Fibroblast of lung (primary cell): ENCODE data around the gene ARHGAP36. TPM values are rescaled to one million over a fixed set of nuclear protein-coding genes. Genes with fewer than 3 reads are reported as not detected.

ENCODE experiments used
- DNase-seq, 2 donors: peaks; one replicate each; pipeline versions ENCODE4 v3.0.0 to v3.0.0-alpha.2; 2010; ENCODE audit warnings: low read depth in 2 of 2
- H2AFZ ChIP-seq: 2 replicates; pipeline ENCODE4 v1.5.1; 2012; ENCODE audit warnings: low read length, control low read depth, inconsistent platforms
- H3K27ac ChIP-seq: 2 replicates; pipeline ENCODE4 v1.5.1; 2011; ENCODE audit warnings: low read length, control low read depth; ENCODE audit not compliant: insufficient read depth
- H3K27me3 ChIP-seq: 2 replicates; pipeline ENCODE4 v1.5.1; 2011; ENCODE audit warnings: mild to moderate bottlenecking, low read length; ENCODE audit not compliant: control insufficient read depth, insufficient read depth
- H3K36me3 ChIP-seq: 2 replicates; pipeline ENCODE4 v1.5.1; 2011; ENCODE audit warnings: low read length; ENCODE audit not compliant: control insufficient read depth, insufficient read depth
- H3K4me1 ChIP-seq: 2 replicates; pipeline ENCODE4 v1.5.1; 2011; ENCODE audit warnings: low read length; ENCODE audit not compliant: control insufficient read depth, insufficient read depth; ENCODE audit errors: extremely low read depth
- H3K4me2 ChIP-seq: 2 replicates; pipeline ENCODE4 v1.5.1; 2011; ENCODE audit warnings: low read length, control low read depth; ENCODE audit not compliant: insufficient read depth; ENCODE audit errors: extremely low read depth
- H3K4me3 ChIP-seq, 4 experiments: fragments of 200-600 bp in 1 of 4; sonication (generic) in 1 of 4; replicated peaks in 1 of 4; 2 replicates each; pipeline ENCODE4 v1.5.1; 2011 to 2016; ENCODE audit warnings: low read length in 4 of 4, low read depth in 3 of 4, mild to moderate bottlenecking in 3 of 4, control low read depth in 2 of 4, inconsistent platforms in 1 of 4, mixed read lengths in 1 of 4; ENCODE audit not compliant: insufficient read depth in 1 of 4; ENCODE audit errors: control extremely low read depth in 1 of 4
- H3K79me2 ChIP-seq: 2 replicates; pipeline ENCODE4 v1.5.1; 2012; ENCODE audit warnings: mild to moderate bottlenecking, low read length, inconsistent platforms; ENCODE audit not compliant: control insufficient read depth, insufficient read depth
- H3K9ac ChIP-seq: 2 replicates; pipeline ENCODE4 v1.5.1; 2011; ENCODE audit warnings: mild to moderate bottlenecking, low read length, control low read depth; ENCODE audit not compliant: insufficient read depth
- H3K9me3 ChIP-seq: 2 replicates; pipeline ENCODE4 v1.5.1; 2012; ENCODE audit warnings: low read depth, low read length; ENCODE audit not compliant: control insufficient read depth, insufficient read depth
- H4K20me1 ChIP-seq: 2 replicates; pipeline ENCODE4 v1.5.1; 2011; ENCODE audit warnings: low read length; ENCODE audit not compliant: control insufficient read depth, insufficient read depth; ENCODE audit errors: extremely low read depth
- CTCF ChIP-seq, 2 donors: IDR thresholded peaks in 1 of 2; conservative IDR thresholded peaks in 1 of 2; 1 replicate in 1 of 2; 2 replicates in 1 of 2; pipeline ENCODE4 v1.5.1; 2011 to 2012; ENCODE audit warnings: low read length in 2 of 2, control low read depth in 1 of 2, inconsistent platforms in 1 of 2, low read depth in 1 of 2, mild to moderate bottlenecking in 1 of 2
- EZH2 ChIP-seq: IDR thresholded peaks from 2 replicates; pipeline ENCODE4 v1.5.1; 2012; ENCODE audit warnings: low read length, control low read depth, mild to moderate bottlenecking; ENCODE audit errors: missing control alignments
- polyA minus RNA-seq: library from RNA; depleted of rRNA, polyadenylated mRNA; stranded (reverse); fragments of >200 nt; gene quantifications from 2 replicates; pipeline ENCODE4 v1.2.3, GENCODE V29; 2011; ENCODE audit warnings: low replicate concordance
- polyA plus RNA-seq, 2 donors: library from polyadenylated mRNA; depleted of rRNA in 1 of 2; stranded (reverse) in 1 of 2; unstranded in 1 of 2; fragments of >200 nt; gene quantifications; 2 replicates each; pipeline ENCODE4 v1.2.1, GENCODE V29; 2011 to 2012; ENCODE audit warnings: missing spikeins in 1 of 2
- total RNA-seq: library from RNA; depleted of rRNA; stranded (reverse); fragments of >200 nt; gene quantifications from 2 replicates; pipeline ENCODE4 v1.2.1, GENCODE V29; 2014

The ARHGAP36 gene
- not detected in 2 replicates for total RNA-seq
- polyA plus RNA-seq, result not detected in 2 replicates
- not detected in 2 replicates for polyA plus RNA-seq (2012)
- not detected in 2 replicates for polyA minus RNA-seq

DNA sequence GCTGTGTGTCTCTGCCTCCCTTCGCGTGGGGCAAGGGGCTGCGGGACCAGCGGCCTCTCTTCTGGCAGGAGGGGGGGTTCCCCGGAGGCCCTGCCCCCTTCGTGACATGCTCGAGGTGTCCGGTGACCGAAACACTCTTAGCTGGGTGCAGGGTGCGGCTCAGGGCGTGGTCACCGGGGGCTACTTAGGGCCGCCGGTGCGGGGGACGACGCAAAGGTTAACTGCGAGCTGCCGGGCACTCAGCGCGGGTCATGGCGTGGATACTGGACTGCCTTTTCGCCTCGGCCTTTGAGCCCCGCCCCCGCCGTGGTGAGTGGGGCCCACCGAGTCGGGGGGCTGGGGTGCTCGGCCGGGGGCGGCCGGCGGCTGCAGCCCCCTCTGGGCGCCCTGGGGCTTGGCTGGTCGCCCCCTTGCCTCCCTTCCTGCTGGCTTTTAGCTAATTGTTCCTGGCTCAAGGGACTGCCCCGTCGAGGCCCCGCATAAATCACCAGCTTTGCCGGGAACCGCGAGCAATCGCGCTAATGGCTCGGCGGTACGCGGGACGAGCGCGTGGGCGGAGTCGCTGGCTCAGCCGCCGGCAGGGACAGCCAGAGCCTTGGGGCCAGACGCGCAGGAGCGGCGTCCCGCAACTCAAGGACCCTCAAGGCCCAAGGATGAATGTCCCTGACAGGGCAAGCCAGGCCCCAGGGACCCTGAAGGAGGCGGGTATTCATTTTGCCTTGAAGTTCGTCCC, at the start of gene ARHGAP36:
Gene ARHGAP36, plus strand, starts transcription at position 211 of the 733 bp plus-strand sequence. CDS start 23,320 bp downstream, outside the sequence.
- Histone ChIP-seq H4K20me1 (no peaks in the 10 kb centered on the region), H3K27me3 (no peaks in the 10 kb centered on the region), H3K36me3 (no peaks in the 10 kb centered on the region), H3K4me1 (no peaks in the 10 kb centered on the region), H3K9ac (no peak within 1 kb of the TSS), H3K4me3 (no peak within 1 kb of the TSS), H2AFZ (no peak within 1 kb of the TSS), H3K79me2 (no peaks in the 10 kb centered on the region), H3K27ac (no peak within 1 kb of the TSS), H3K4me2 (no peak within 1 kb of the TSS), H3K9me3 (no peaks in the 10 kb centered on the region)
- DNase-seq, result no peak
- no peak for TF ChIP-seq CTCF (conservative IDR thresholded peaks at IDR 0.05 in 1 of 2, IDR thresholded peaks at IDR 0.05 in 1 of 2; ENCODE audit: low read depth in 1 of 2, low read length in 2 of 2)
- TF ChIP-seq EZH2, result no peak

DNA sequence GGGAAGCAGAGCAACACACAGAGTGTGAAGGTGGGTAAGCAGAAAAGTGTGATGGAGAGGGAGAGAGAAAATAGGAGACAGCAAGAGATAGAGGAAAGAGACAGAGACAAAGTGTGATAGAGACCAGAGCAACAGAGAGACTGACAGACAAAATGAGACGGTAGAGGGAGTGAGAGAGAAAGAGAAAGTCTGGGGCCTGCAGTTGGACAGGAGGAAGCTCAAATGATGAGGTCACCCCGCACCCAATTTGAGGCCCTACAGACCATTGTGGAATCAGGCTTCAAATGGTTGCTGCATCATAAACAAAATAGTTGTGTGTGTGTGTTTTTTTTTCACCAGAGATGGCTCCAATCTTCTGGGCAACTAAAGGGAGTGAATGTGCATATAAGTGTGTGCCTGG, 48.0 kb upstream of the ARHGAP36 start:
- Histone ChIP-seq H3K79me2 (no peaks in the 10 kb centered on the region), H3K4me3 (no peak overlapping the region), H3K27ac (no peak overlapping the region), H2AFZ (no peak overlapping the region), H4K20me1 (no peaks in the 10 kb centered on the region), H3K9ac (no peak overlapping the region), H3K27me3 (no peaks in the 10 kb centered on the region), H3K4me2 (no peak overlapping the region), H3K36me3 (no peaks in the 10 kb centered on the region), H3K9me3 (no peaks in the 10 kb centered on the region), H3K4me1 (no peaks in the 10 kb centered on the region)
- no peak for DNase-seq
- no peak for TF ChIP-seq CTCF (conservative IDR thresholded peaks at IDR 0.05 in 1 of 2, IDR thresholded peaks at IDR 0.05 in 1 of 2; ENCODE audit: low read depth in 1 of 2, low read length in 2 of 2)
- no peak for TF ChIP-seq EZH2

DNA sequence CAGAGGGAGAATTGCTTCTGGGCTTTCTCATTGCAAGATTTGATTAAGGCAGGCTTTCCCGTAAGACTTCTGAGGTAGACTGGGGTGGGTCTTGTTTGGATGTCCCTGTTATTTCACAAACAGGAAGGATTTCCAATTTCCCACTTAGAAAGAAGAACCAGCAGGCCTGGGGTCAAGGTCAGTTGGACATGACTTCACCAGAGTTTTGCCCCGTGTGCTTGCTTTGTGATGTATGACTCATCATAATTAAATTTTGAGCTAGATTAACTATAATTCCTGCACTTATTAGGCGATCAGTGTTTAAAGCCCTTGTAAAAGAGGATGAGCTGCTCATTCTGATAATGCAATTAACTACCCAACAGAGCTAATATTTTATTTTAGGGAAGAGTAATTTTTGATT, 32.8 kb upstream of the ARHGAP36 start:
- Histone ChIP-seq H3K36me3 (no peaks in the 10 kb centered on the region), H3K9me3 (no peaks in the 10 kb centered on the region), H3K27ac (no peak overlapping the region), H2AFZ (no peak overlapping the region), H3K27me3 (no peaks in the 10 kb centered on the region), H3K79me2 (no peaks in the 10 kb centered on the region), H4K20me1 (no peaks in the 10 kb centered on the region), H3K4me3 (no peak overlapping the region), H3K9ac (no peak overlapping the region), H3K4me1 (no peaks in the 10 kb centered on the region), H3K4me2 (no peak overlapping the region)
- TF ChIP-seq EZH2 (no peak), CTCF (conservative IDR thresholded peaks at IDR 0.05 in 1 of 2, IDR thresholded peaks at IDR 0.05 in 1 of 2; ENCODE audit: low read depth in 1 of 2, low read length in 2 of 2) (no peak)
- DNase-seq, result no peak
